Panc1 (cell line): ENCODE results near the gene SPRED3.

Source experiments
- CTCF ChIP-seq: fragments of 450-650 bp; IDR thresholded peaks from 2 replicates; pipeline ENCODE4 v1.5.1; 2017; ENCODE audit warnings: mild to moderate bottlenecking
- POLR2AphosphoS5 ChIP-seq: IDR thresholded peaks from 2 replicates; pipeline ENCODE4 v1.6.1; 2012; ENCODE audit warnings: mild to moderate bottlenecking, low read depth, low read length, moderate library complexity
- REST ChIP-seq, 2 experiments: IDR thresholded peaks; 2 replicates each; pipeline ENCODE4 v1.6.1; 2011 to 2012; ENCODE audit warnings: low read depth in 2 of 2, control low read depth in 1 of 2, low read length in 1 of 2, mild to moderate bottlenecking in 1 of 2, moderate library complexity in 1 of 2; ENCODE audit not compliant: insufficient read depth in 1 of 2
- SIN3A ChIP-seq: IDR thresholded peaks from 2 replicates; pipeline ENCODE4 v1.6.1; 2012; ENCODE audit warnings: low read depth, mild to moderate bottlenecking, low read length, moderate library complexity, borderline replicate concordance; ENCODE audit not compliant: insufficient read depth

- TF ChIP-seq CTCF (no peak), REST (IDR thresholded peaks at IDR 0.05; ENCODE audit: insufficient read depth in 1 of 2, low read depth in 2 of 2, low read length in 1 of 2) (no peak), SIN3A (no peak), POLR2AphosphoS5 (peak; percentile 77; the same call in 1 of the 2 replicates)
Observed at GRCh38 chr19:38387550-38388348, 748 bp upstream of the SPRED3 start, which contains the start of gene GGN.
